Fibroblast of the aortic adventitia (primary cell): ENCODE results near the gene RBM44. TPM values are rescaled to one million over a fixed set of nuclear protein-coding genes. Genes with fewer than 3 reads are reported as not detected.

Experiments used
- DNase-seq: peaks from one replicate; pipeline ENCODE4 v3.0.0-alpha.2; 2010; ENCODE audit warnings: low read depth
- H3K4me3 ChIP-seq: 2 replicates; pipeline ENCODE4 v1.5.1; 2011; ENCODE audit warnings: low read depth, mild to moderate bottlenecking, control low read depth, low read length, moderate library complexity
- CTCF ChIP-seq: IDR thresholded peaks from 2 replicates; pipeline ENCODE4 v1.5.1; 2011; ENCODE audit warnings: mild to moderate bottlenecking, low read length, control low read depth, inconsistent platforms; ENCODE audit not compliant: insufficient read depth
- total RNA-seq: library from RNA; depleted of rRNA; stranded (reverse); fragments of >200 nt; gene quantifications from 2 replicates; pipeline ENCODE4 v1.2.3, GENCODE V29; 2012; ENCODE audit warnings: low replicate concordance

RBM44 gene
- total RNA-seq, 1 donor: 0.27 TPM

GRCh38 chr2:237857791-237858190 lies 59.2 kb downstream of the RBM44 start:
- H3K4me3 ChIP-seq: no peak overlapping the region
- no peak for DNase-seq
- no peak for TF ChIP-seq CTCF

GRCh38 chr2:237858294-237859081 lies 59.9 kb downstream of the RBM44 start:
- peak; percentile 83 for DNase-seq
- H3K4me3 ChIP-seq: no peak overlapping the region
- TF ChIP-seq CTCF: peak; percentile 92

DNA sequence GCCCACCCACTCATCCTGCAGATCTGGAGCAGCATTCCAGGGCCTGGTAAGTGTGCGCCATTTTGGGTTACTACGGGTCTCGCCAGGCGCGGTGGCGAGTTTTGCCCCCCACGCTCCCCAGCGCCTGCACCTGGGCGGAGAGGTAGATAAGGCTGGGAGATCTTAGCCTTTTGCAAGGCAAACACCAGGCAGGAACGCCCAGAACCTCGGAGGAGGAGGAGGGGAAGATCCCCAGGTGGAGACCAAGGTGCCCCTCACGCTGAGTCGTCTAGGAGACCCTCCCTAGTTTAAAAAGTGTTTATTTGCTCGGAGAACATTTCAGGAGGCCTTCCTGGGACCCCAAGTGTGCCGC lies 60.5 kb downstream of the RBM44 start:
- H3K4me3 ChIP-seq: no peak overlapping the region
- DNase-seq: no peak
- TF ChIP-seq CTCF: no peak

GRCh38 chr2:237859533-237860272 lies 61.1 kb downstream of the RBM44 start, which contains the start of gene RAMP1:
Gene RAMP1, plus strand, starts transcription at chr2:237859623. Its CDS starts 53 bp downstream, at chr2:237859676.
- no peak for TF ChIP-seq CTCF
- H3K4me3 ChIP-seq: peak within 1 kb of the TSS; percentile 39
- no peak for DNase-seq

DNA sequence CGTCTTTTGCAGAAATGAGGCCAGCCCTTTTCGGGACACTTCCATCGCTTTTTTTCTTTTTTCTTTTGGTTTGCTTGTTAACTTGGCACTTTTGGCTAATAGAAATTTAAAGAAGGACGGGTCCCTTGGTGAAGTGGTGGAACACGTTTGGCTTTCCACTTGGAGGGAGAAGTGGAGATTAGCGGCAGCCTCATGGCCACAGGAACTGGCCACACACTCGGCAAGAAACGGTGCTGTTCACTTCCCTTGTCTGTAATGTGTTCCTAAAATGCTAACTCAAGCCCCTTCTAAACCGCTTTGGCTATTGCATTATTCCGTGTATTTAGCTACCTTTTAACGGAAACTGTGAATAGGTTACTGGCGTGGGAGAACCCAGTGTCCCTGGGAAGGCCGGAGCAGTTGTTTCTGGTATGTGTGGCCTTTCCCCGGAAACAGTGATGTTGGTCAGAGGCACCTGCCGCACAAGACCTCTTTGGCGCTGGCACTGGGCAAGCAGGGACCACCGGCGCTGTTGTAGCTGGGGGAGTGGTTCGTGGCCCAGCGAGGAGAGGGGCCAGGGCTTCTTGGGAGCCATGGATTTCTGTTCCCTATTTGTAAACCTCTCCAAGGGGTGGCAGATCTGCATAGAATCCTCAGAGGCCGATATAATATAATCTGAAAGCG lies 61.8 kb downstream of the RBM44 start:
- H3K4me3 ChIP-seq: no peak overlapping the region
- DNase-seq: no peak
- TF ChIP-seq CTCF: no peak

DNA sequence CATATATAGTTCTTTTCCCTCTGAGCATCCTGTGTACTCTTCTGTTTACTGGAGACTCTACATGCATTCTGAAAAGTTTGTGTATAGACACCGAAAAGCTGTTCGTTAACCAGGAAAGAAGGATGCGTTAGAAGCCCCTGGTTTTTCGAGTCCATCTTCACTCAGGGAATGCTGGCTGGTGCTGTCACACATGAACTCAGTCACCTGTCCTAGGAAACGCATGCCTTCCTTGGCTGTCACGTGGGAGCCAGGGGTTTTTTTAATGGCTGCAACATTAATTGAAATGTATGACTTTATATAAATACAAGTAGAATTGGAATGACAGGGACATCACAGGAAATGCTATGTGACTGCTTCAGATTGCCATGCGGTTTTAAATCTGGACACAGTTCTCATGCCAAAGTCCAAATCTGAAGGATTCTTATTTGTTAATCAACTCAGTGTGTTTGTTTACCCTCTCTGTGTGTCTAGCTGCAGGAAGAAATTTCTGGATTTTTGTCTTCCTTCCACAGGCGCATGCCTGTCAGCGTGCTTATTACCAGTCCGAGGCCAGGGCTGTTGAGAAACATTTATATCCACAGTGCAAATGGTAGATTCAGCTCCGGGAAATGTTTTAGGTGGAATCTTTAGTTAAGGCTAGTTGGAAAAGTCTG lies 63.4 kb downstream of the RBM44 start:
- DNase-seq: no peak
- TF ChIP-seq CTCF: no peak

More for the DNA sequence above, 63.4 kb downstream of the RBM44 start:
- no peak overlapping the region for H3K4me3 ChIP-seq
